ENCODE results near the gene HENMT1.

DNA sequence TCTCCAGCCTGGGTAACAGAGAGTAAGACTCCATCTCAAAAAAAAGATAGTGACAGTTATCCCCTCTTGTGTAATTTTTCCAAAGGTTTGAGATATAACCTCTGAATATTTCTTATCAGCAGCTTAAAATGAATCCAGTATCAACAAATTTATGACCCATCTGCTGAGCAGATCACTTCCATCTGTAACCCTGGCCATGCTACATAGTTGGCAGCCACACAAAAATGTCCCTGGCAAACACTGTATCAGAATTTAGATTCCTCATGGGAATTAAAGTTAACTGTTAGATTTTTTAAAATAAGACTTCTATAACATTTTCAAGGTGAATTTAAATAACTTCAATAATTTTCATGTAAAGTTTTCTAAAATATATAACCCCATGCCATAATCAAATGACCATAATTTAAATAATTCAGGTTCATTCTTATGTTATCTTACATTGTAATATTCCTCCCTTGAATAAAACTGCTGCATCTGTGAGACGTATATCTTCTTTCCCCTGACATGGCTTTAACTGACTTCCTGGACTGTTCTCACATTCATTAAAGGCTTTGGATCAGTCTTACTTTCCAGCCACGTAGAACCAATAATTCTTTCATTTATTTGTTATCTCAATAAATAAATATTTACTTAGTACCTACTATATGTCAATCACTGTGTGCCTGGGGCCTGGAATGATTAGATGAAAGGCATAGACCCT lies 25.9 kb upstream of the HENMT1 start:
- TF ChIP-seq RFX5 (IDR thresholded peaks at IDR 0.05; ENCODE audit: low read length) (no peak), SIN3A (IDR thresholded peaks at IDR 0.05; ENCODE audit: borderline replicate concordance, low read depth, low read length) (no peak)
- TF ChIP-seq, protein P1, sequence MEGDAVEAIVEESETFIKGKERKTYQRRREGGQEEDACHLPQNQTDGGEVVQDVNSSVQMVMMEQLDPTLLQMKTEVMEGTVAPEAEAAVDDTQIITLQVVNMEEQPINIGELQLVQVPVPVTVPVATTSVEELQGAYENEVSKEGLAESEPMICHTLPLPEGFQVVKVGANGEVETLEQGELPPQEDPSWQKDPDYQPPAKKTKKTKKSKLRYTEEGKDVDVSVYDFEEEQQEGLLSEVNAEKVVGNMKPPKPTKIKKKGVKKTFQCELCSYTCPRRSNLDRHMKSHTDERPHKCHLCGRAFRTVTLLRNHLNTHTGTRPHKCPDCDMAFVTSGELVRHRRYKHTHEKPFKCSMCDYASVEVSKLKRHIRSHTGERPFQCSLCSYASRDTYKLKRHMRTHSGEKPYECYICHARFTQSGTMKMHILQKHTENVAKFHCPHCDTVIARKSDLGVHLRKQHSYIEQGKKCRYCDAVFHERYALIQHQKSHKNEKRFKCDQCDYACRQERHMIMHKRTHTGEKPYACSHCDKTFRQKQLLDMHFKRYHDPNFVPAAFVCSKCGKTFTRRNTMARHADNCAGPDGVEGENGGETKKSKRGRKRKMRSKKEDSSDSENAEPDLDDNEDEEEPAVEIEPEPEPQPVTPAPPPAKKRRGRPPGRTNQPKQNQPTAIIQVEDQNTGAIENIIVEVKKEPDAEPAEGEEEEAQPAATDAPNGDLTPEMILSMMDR (IDR thresholded peaks at IDR 0.05), result no peak
